NCI-H748 (cell line): ENCODE measurements around the gene ZEB2.

Source experiments
- DNase-seq: peaks from one replicate; lab custom pipeline; 2025; ENCODE audit not compliant: unreplicated experiment; lab: John Stamatoyannopoulos, UW

ZEB2 gene

GRCh38 chr2:144453486-144454158 lies 66.3 kb downstream of the ZEB2 start:
- DNase-seq = no peak

- no peak for DNase-seq
Measured at GRCh38 chr2:144452989-144453336, 67.0 kb downstream of the ZEB2 start.

- DNase-seq = peak; percentile 68
Measured at GRCh38 chr2:144452169-144452988, 67.5 kb downstream of the ZEB2 start.

DNA sequence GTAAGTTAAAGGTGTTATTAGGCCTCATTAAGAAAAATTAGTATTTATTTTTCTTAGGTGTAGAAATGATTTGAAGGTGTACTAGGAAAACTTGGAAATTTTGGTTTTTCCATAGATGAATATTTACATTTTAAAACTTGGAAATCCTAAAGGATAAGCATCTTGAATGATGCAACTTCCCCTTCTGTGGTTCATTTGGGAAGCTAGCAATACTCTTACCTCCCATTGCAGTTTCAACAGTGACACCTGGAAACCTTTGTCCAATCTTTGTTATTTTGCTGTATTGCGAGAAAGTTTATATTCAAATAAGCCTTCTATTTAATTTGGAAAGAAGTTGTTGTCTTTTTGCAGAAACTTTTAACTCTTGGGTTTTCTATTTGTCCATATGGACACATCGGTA lies 68.5 kb downstream of the ZEB2 start:
- DNase-seq = no peak

DNA sequence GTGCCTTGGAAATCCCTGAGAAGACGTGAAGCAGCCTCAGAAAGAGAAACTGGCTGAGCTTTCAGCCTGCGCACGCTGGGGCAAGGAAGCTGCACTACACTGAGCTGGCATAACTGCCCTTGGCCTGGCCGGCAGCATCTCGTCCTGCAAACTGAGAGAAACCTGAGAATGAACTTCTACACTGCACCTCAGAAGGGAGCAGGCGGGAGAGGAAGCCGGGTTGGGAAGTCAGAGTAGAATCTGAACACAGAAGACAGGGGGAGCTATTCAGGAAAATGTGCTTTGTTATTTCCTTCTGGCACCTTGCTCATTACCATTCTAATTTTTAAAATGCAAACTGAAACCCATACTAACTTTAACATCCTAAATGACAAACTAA lies 70.9 kb downstream of the ZEB2 start:
- no peak for DNase-seq

- no peak for DNase-seq
Measured at GRCh38 chr2:144448389-144449027, 71.4 kb downstream of the ZEB2 start.

GRCh38 chr2:144447535-144447934 lies 72.4 kb downstream of the ZEB2 start:
- no peak for DNase-seq

DNA sequence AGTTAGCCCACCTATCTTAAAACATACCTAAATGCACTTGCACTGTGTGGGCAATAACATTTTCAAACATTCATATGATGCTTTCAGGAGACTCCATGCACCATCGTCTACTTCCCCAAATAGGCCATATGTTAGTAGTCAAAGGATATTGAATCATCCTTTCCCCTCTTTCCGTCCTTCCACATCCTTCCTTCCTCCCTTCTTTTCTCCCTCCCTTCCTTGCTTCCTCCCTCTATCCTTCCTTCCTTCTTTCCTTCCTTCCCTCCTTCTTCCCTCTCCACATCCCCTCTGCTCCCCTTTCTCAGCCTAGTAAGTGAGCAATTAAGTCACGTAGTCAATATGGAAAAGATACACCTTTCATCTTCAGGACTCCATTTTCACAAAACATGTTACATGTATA lies 73.8 kb downstream of the ZEB2 start:
- no peak for DNase-seq

DNA sequence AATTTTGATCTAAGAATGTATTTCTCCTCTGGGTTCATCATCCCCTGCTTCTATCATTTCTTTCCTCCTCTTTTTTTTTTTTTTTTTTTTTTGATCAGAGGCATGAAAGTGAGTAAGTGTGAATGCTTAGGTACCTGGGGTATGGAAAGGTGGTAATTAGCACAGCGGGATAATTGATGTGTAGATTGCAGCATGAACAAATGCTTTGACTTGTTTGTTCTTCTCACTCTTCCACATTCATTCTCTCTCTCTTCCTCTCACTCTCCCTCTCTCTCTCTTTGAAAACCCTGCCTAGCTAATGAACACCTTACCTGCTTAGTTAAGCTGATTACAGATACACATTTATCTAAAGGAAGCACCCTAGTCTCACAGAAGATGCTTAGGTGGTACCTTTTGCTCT lies 74.7 kb downstream of the ZEB2 start:
- peak; percentile 74 for DNase-seq

- DNase-seq = peak; percentile 65
Measured at GRCh38 chr2:144443837-144444817, 75.8 kb downstream of the ZEB2 start.

DNA sequence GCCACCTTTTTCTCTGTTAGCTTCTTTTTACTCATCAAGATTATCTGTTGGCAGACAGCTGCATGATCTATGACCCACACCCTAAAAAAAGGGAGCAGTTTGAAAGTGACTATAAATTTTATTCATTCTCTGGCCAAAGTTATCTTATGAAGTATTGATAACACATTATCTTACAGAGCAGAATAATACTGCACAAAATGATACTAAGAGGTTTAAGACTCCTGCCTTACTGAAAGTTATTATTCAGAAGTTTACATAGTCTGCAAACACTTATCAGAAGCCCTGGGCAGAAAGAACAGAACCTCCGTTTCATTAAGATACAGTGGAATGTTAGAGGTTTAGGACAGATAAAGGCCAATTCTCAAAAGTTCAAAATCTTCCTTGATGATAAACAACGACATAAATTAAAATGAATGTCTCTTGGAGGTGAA lies 78.2 kb downstream of the ZEB2 start:
- no peak for DNase-seq

DNA sequence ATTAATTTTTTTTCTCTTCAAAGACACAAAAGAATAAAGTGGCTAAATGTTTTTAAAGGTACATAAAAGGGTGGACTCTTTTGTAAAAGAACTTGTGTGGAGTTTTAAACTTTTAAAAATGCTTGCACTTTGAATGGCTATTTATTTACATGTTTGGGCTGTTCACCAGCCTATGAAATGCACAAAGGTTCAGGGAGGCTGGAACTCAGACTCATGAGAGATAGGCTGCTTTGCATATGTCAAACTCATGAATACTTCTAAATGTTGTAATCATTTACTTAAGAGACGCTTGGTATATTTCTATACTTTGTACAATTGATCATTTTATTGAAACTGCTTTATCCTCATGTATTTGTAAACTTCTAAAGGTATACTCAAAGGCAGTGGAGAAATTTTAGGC lies 79.9 kb downstream of the ZEB2 start:
- DNase-seq = no peak

- peak; percentile 94 for DNase-seq
Measured at GRCh38 chr2:144438801-144439631, 80.9 kb downstream of the ZEB2 start.

DNA sequence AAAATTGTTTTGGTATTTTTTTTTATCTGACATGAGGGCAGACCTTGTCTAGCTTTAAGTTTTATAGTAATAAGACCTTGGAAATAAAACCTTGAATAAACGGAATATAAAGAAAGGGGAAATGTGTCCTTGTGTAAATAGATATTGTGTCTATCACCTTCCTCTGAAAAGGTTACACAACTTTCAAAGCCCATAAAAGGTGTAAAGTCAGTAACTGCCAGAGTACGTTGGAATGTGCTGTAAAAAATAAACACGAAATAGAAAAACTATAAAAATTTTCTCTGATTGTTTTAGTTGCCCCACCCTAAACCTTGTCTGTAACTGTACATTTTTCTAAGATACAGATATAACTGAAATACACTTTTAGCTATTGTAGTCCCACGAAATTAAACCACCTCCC lies 82.3 kb downstream of the ZEB2 start:
- DNase-seq = no peak

GRCh38 chr2:144434425-144435222 lies 85.3 kb downstream of the ZEB2 start:
- DNase-seq = no peak

- DNase-seq = no peak
Measured at GRCh38 chr2:144432921-144433320, 87.0 kb downstream of the ZEB2 start.

DNA sequence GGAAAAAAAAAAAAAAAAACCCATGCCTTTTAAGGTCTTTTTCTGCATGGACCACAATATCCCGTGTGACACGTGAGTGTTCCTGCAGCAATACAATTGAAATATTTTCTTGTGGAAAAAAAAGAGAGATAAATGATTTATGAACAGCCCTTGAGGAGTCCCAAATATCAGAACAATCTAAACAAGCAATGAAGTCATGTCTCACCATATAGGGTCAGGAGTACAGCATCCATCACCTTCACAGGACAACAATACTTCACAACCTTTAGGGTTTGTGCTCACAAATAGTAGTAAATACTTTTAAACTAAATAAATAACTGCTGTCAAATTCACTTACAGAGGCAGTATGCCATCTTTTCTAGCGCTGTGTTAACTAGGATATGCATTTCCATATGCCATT lies 87.9 kb downstream of the ZEB2 start:
- DNase-seq = no peak

DNA sequence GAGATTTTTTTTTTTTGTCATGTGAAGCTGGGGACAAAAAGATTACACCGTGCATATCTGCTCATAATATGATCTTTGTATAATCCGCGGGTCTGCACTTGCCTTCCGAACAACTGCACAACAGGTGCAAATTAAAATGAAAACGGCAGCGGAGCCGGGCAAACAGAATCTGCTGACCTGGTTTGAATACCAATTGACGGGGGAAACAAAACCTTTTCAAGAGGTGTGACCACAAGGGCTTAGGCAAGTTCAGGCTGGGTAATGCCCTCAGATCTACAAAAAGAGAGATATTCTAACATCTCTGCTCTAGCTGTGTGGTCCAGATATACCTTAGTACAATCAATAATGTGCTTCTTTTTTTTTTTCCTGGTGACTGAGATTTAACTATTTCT lies 88.5 kb downstream of the ZEB2 start:
- peak; percentile 90 for DNase-seq

DNA sequence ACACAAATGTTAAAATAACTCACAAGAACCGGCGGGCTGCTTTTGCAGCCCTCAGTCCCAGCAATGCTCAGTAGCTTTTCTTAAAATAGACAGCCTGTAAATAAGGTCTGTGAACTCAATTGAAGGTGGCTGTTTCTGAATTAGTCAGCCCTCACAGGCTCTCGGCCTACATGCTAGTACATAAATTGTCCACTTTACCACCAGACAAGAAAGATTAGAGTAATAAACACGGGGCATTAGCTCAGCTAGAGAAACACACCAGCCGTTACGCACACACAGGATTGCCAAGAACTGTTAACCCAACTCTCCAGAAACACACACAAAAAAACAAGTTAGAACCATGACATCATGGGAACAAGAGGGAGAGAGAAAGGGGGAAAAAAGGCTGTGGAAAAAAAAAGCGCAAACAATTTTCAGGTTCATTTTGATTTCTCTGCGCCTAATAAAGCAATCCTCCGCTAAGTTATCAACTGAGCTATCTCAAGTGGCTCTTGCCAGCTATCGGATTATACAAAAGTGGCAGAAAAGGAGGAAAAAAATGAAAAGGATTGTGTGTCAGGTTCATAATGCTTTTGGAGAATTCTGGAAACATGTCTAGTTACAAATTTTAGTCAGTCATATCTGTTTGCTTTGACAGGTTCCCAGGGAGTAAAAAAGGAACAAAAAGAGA lies 89.1 kb downstream of the ZEB2 start:
- peak; percentile 53 for DNase-seq
